Lung microvascular endothelial cell (primary cell): Measurements from ENCODE around the gene PLA2G2C. TPM values are rescaled to one million over a fixed set of nuclear protein-coding genes. Genes with fewer than 3 reads are reported as not detected.

Experiments used
- DNase-seq, 2 donors: peaks; one replicate each; pipeline versions ENCODE4 v3.0.0 to v3.0.0-alpha.2; 2010; ENCODE audit warnings: low read depth in 2 of 2
- total RNA-seq: library from RNA; depleted of rRNA; stranded (reverse); fragments of >200 nt; gene quantifications from 2 replicates; pipeline ENCODE4 v1.2.1, GENCODE V29; 2014

The PLA2G2C gene
- total RNA-seq, 1 donor from 2014 or later: not detected

GRCh38 chr1:20209471-20209870 is 23.2 kb upstream of the PLA2G2C start:
- no peak for DNase-seq

- no peak for DNase-seq
These were observed 21.2 kb upstream of the PLA2G2C start for GRCh38 chr1:20207546-20207945.

GRCh38 chr1:20202166-20202565 is 15.8 kb upstream of the PLA2G2C start:
- DNase-seq: no peak

GRCh38 chr1:20200966-20201365 is 14.6 kb upstream of the PLA2G2C start:
- no peak for DNase-seq

GRCh38 chr1:20199840-20200239 is 13.5 kb upstream of the PLA2G2C start:
- no peak for DNase-seq

GRCh38 chr1:20199403-20199802 is 13.1 kb upstream of the PLA2G2C start:
- DNase-seq: no peak

GRCh38 chr1:20198918-20199317 is 12.6 kb upstream of the PLA2G2C start:
- no peak for DNase-seq

- no peak for DNase-seq
These were observed 12.0 kb upstream of the PLA2G2C start for GRCh38 chr1:20198296-20198695.

GRCh38 chr1:20197329-20197791 is 11.0 kb upstream of the PLA2G2C start:
- DNase-seq: no peak

- DNase-seq: no peak
These were observed 9.1 kb upstream of the PLA2G2C start for GRCh38 chr1:20195462-20195780.

- peak; percentile 65 to 76 for DNase-seq
These were observed 8.6 kb upstream of the PLA2G2C start for GRCh38 chr1:20194757-20195461.

GRCh38 chr1:20194224-20194623 is 7.9 kb upstream of the PLA2G2C start:
- DNase-seq: no peak

- no peak for DNase-seq
These were observed 6.6 kb upstream of the PLA2G2C start for GRCh38 chr1:20192871-20193411.

- DNase-seq: no peak
These were observed 6.0 kb upstream of the PLA2G2C start for GRCh38 chr1:20192364-20192763.

GRCh38 chr1:20191266-20191825 is 5.0 kb upstream of the PLA2G2C start:
- no peak for DNase-seq

- DNase-seq: no peak
These were observed 4.2 kb upstream of the PLA2G2C start for GRCh38 chr1:20190256-20191160.

GRCh38 chr1:20189664-20190063 is 3.3 kb upstream of the PLA2G2C start:
- DNase-seq: no peak

GRCh38 chr1:20188455-20188817 is 2.1 kb upstream of the PLA2G2C start:
- no peak for DNase-seq

- DNase-seq: no peak
These were observed 1.6 kb upstream of the PLA2G2C start for GRCh38 chr1:20187813-20188454.

GRCh38 chr1:20187103-20187812 is 940 bp upstream of the PLA2G2C start:
- no peak for DNase-seq
